ENCODE measurements around the gene SELENOS.

DNA sequence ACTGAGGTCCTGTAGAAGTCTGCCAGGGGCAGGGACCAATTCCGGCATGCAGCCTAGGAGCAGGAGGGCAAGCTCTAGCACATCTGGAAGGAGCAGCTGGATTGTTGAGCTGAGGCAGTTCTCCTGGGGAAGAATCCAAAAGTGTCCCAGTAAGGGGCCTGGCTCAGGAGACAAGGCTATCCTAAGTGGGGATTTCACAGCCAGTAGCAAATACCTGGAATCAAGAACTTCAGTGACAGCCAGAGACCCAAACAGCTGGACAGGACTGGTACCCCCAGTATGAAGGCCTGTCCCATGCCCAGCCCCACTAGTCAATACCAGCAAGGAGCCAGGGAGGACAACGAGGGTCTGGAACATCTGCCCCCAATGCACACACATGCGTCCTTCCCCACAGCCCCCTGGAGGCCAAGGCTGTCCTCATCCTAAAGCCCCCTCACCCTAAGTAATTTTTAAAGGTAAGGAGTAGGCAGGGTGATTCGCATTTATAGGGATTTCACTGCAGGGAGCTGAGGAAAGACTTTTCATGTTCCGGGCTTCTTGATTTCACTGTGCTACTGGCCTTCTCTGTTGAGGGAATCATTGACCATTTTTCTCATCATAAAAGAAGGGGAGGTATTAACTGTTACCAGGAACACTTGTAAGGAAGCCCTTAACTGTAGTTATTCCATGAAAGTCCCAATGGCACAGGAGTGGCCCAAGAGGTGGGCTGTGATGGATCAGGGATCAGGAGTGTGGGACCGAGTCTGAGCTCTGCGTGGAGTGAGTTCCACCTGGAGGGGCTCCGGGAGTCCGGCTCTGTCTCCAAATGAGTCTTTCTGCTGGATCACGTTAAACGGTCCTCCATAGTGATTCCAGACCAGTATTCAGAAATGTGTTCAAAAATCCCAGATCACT, 22.9 kb downstream of the SELENOS start:
- TF ChIP-seq ZNF274 (IDR thresholded peaks at IDR 0.05; ENCODE audit: low read depth, low read length) (no peak), YY1 (IDR thresholded peaks at IDR 0.05; ENCODE audit: insufficient read depth, insufficient read length) (no peak)

All from NT2/D1 (cell line).